Measurements from ENCODE around the gene ZBTB7B.

DNA sequence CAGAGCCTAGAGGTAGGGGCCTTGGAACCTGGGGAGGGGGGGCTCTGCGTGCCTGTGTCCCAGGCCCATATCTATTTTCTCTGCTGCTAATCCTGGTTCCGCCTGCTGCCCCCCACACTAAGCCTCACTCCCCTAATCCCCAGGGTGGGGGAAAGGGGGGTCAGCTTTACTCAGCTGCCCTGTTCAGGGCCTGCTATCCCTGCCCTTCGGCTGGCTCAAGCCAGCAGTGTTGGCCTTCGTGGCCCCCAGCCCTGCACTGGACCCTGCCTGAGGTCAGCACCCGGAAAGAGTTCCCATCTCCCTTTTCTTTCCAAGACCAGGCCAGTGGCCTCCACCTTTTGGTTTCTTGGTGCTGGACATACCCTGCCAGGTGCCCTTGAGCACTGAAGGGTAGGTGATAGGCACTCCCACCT, 8.4 kb downstream of the ZBTB7B start:
- TF ChIP-seq EZH2 (IDR thresholded peaks at IDR 0.05; ENCODE audit: insufficient read depth, poor library complexity, severe bottlenecking) (no peak), EZH2phosphoT487 (IDR thresholded peaks at IDR 0.05; ENCODE audit: insufficient read depth, low read depth) (no peak)

Data from GM23248 (cell line).